ENCODE results near the gene TNPO2.
A peak's percentile ranks its signal among the peaks of the same experiment; 100 is the strongest.
"Not testable (repeated sequence)": the region's sequence is repeated elsewhere in the genome, so short reads cannot be mapped to it uniquely, and the experiment has no call there.

Gene TNPO2

DNA sequence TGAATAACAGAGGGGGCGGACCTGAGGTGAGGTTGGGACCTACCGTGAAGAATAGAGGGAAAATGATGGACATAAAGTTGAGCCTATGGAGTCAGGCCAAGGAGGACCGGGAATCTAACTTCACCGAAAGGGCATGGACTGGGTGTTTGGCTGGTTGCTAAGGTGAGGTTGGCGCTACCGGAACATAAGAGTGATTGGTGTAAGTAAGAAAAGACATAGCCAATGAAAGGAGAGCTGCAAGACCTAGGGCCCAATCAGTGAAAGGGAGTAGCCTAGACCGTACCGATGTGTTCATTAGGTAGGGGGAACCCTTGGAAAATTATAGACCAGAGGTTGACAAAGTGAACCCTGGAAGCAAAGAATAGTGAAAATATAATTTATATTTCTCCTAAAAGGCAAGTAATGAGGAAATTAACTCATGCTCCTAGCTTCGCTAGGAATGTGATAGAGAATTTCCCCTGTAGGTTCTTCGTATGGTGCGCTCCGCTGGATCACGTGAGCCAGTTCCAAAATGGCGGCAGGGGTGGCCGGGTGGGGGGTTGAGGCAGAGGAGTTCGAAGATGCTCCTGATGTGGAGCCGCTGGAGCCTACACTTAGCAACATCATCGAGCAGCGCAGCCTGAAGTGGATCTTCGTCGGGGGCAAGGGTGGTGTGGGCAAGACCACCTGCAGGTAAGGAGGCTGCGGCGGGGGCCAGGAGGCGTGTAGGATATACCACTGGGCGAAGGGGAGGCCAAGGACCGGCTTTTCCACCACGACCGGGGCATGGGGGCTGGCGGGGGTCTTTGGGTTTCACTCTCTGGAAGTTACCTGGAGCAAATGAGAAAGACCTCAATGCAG is 13.5 kb upstream of the TNPO2 start, which contains the start of gene GET3:
TSS of gene GET3 (plus strand) at position 503 of the 840 bp plus-strand sequence. CDS start at position 512, 9 bp downstream.
- peak; percentile 96 for DNase-seq

DNA sequence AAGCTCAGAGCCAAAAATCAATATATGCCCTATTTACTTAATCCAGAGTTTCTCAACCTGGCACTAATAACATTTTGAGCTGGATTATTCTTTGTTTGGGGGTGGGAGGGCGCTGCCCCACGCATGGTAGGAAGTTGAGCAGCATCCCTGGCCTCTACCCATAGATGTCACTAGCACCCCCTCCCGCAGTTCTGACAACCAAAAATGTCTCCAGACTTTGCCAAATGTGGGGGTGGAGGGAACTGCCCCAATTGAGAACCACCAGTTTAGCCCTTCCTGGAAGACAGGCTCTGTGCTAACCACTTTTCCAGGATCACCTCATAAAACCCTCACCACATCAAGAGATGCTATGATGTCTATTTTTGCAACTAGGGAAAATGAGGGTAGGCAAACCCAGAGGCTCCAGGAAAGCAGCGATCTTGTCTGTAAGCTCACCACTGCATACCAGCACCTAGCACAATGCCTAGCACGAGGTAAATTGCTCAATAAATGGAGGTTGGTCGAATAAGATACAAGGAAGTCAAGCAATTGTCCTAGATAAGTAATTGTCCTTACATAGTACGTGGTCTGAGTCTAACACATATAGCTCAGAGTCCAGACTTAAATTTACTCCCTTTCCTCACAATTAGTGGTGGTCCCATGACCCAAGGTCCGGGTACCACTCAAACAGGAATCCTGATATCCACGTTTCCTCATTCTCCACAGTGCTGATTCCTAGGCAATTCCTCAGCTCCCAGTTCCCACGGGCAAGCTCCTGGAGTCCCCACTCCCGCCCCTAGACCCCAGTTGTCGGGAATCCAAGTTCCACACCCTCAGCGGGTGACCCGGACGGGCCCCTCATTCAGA is 9.9 kb upstream of the TNPO2 start:
- DNase-seq, result peak; percentile 54

DNA sequence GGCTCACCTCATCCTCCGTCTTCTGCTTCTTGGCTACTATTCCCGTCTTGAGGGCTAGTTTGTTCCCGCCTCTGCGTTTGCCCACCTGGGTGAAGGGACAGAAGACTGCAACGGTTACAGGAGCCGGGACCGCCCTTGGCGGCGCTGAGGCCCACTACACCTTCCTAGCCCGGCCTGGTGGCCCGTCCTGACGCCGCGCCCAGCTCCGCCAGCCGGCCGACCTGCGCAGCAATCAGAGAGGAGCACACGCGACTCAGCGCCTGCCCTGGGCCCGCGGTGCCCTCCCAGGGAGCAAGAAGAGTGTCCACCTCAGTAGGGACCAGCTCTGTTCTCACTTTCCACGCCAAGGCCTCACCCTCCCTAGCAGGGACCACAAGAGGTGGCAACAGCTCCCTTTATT is 7.6 kb upstream of the TNPO2 start:
- DNase-seq, result no peak

DNA sequence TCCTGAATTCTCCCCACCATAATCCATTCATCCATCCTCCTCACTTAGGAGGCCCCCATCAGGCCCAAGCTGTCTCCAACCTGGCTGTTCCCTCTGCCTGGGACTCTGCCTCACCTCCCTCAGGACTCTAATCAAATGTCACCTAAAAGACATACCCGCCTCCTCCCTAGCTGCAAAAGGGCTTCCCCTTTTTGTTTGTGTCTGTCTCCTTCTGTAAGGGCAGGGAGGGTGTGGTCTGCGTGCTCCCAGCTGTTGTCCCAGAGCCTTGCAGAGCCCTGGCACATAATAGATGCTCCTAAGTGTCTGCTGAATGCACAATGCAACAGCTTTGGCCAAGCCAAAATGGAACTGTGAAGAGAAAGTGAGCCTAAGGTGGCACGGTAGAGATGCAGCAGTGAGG is 6.3 kb upstream of the TNPO2 start:
- DNase-seq, result no peak

DNA sequence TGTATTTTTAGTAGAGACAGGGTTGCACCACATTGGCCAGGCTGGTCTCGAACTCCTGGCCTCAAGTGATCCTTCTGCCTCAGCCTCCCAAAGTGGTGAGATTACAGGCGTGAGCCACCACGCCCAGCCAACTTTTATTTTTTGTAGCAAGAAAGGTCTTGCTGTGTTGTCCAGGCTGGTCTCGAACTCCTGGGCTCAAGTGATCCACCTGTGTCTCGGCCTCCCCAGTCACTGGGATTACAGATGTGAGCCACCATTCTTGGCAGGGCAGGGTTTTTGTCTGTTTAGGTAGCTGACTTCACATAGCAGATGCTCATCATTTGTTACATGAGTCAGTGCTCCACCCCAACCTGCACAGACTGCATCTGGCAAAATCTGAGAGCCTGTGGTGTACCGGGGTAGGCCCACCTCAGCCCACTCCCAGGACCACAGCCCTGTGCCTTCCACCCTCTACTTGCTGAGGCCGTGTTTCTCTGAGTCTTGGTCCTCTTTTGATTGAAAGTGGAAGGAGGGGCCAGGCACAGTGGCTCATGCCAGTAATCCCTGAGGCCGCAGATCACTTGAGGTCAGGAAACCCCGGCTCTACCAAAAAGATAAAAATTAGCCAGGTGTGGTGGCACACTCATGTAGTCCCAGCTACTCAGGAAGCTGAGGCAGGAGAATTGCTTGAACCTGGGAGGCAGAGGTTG is 4.2 kb upstream of the TNPO2 start:
- no peak for DNase-seq

DNA sequence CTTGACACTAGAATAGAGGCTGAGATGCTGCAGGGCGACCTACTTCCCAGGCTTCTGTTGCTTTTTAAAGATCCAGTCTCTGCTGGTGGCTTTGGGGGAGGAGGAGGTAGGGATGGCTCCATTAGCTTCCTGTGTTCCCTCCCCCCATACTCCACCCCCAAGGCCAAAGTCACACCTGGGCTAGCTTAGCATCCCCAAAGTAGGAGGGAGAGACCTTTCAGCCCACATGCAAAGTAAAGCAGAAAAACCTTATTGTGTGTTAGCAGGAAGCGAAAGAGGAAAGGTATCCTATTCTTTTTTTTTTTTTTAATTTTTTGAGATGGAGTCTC is 3.2 kb upstream of the TNPO2 start:
- no peak for DNase-seq

DNA sequence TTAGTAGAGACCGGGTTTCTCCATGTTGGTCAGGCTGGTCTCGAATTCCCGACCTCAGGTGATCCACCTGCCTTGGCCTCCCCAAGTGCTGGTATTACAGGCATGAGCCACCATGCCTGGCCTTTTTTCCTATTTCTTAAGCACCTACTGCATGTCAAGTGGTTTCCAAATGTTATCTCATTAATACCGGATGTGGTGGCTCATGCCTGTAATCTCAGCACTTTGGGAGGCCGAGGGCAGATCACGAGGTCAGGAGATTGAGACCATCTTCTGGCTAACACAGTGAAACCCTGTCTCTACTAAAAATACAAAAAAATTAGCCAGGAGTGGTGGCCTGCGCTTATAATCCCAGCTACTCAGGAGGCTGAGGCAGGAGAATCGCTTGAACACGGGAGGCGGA is 1.9 kb upstream of the TNPO2 start:
- DNase-seq, result not testable (repeated sequence)

DNA sequence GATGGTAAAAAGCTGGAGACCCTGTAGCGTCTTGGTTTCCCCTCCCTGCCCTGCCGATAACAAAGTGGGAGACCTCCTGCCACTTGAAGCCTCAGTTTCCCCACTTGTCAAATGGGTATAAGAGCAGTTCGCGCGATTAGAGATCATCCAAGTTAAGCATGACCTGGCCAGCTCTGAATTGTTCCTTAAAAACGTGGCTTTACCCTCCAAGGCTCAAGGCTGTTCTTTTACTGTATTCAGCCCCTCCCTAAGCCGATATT is 421 bp downstream of the TNPO2 start:
- DNase-seq, result no peak

DNA sequence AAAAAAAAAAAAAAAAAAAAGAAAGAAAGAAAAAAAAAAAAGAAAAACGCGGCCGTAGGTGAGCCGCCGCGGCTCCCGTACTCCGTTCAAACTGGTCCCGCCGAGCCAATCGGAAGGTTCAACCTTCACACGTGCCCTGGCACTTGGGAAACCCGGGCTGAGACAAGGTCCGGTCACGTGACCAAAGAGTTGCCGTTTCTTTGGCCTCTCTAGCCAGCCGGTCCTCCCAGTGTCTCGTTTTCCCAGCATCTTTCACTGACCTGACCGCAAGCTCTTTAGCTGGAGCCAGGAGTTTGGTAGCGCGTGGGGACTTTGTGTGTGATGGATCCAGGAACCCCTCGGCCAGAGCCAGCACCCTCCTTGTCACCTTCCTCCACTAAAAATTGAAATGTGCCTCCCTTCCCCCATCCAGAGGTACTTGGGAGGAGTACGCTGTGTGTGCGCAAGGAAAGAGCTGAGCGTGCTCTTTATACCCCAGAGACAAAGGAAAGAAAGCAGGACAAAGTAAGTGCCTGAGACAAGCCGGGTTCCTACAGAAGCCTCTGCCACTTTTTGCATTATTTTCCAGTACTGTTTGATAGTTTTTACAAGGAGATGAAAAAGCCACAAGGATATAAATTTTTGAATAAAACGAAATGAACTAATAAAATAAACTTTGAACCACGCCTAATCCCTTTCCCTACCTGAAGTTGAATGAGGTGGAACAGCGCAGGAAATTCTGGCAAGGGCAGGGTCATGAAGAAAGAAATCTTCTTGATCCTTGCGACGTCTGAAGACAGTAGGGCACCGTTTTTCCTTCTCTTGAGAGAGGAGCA is 959 bp downstream of the TNPO2 start:
- peak; percentile 98 for DNase-seq

DNA sequence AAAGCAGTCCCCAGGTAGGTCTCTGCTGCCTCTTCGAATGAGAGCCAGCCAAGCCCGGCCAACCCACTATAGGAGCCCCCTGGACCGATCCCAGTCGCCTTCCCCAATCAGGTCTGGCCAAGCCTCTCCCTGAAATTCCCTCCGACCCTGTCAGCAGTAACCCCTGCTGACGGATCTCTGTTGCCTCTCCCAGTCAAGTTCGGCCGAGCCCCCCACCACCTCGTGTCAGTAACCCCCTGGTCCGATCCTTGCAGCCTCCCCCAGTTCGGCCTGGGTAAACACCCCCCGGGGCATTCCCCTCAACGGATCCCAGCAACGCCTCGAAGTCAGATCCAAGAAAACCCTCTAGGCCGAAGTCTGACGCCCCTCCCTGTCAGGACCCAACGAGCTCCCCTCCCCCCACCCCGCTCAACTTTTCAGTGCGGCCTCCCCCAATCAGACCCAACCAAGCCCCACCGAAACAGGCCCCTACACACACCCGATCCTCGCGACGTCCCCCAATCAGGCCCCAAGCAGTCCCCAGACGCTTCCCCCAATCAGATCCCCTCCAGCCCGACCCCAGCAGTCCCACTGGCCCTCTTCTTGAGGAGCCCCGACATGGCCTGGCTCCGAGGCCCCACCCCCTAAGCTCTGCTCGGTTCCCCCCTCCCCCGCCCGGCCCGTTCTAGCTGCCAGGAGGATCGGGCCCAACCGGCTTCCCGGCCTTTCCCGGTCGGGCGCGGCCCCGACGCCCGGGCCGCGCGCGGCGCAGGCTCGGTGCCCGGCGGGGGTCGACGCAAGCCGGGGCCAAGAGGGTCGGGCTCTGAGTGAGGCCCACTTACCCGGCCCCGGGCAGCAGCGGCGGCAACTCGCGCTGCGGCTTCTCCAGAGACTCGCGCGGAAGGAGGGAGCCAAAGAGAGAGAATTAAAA is 1.8 kb downstream of the TNPO2 start:
- DNase-seq, result peak; percentile 87

DNA sequence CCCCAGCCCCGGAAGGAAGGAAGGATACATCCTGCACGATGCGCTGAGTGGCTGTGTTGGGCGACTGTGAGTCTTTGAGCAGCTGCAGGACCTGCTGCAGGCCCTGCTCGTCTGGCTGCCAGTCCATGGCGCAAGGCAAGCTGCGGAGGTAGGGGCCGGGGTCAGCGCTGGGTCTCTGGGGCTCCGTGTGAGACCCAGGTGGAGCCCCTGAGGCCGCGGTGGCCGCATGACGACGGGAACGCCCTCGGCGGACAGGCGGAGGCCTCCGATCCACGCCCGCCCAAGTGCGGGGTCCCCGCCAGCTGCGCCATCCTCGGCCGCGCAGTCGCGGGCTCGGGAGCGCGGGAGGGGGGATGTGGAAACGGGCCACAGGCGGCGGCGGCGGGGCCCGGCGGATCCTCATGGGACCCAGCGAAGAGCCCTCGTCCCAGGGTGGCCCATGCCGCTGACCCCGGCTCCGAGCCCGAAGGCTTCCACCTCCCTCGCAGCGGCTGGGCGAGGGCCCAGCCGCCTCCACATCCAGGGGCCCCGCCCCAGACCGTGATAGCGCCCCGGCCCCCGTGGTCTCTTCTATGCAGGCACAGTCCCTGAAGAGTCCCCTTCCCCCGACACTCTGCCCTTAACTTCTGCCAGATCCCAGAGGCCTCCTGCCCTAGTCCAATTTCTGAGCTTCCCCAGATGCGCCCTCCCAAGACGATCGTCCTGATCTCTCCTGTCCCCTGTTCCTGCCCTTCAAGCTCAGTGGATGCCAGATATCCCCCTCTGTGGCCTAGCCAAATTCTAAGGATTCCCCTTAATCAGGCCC is 2.7 kb downstream of the TNPO2 start:
- peak; percentile 39 for DNase-seq

DNA sequence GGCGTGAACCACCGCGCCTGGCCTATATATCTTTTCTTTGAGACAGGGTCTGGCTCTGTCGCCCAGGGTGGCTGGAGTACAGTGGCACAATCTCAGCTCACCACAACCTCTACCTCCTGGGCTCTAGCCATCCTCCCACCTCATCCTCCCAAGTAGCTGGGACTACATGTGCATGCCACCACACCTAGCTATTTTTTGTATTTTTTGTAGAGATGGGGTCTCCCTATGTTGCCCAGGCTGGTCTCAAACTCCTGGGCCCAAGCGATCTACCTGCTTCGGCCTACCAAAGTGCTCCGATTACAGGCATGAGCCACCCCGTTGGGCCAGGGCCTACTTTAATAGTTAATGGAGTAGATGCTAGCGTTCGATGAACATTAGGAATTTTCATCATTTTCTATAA is 3.4 kb downstream of the TNPO2 start:
- DNase-seq, result no peak

DNA sequence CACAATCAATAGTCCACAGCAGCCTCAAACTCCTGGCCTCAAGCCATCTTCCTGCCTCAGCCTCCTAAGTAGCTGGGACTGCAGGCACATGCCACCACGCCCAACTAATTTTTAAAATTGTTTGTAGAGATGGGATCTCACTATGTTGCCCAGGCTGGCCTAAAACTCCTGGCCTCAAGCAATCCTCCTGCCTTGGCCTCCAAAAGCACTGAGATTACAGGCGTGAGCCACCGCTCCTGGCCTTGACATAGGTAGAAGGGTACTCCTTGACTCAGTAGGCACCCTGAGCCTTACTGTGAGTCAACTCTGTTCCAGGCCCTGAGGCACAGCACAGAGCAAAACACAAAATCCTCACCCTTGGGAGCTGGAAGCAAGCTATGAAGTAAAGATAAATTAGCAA is 7.8 kb downstream of the TNPO2 start:
- DNase-seq, result no peak

DNA sequence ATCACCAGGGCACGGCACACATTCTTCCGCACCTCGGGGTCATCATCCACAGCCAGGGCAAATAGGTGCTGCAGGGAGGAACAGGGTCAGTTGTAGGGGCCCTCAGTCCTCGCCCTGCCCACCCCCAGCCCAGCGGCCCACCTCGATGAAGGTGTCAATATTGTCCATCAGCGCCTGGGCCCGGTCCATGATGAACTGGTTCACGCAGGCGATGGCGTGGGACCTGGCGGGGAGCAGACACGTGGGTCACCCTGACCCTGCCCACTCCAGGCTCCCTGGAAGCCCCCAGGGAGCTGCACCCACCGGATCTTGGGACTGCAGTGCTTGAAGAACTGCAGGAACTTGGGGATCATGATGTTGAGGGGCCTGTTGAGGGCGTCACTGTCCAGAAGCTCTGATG is 8.6 kb downstream of the TNPO2 start:
- no peak for DNase-seq

DNA sequence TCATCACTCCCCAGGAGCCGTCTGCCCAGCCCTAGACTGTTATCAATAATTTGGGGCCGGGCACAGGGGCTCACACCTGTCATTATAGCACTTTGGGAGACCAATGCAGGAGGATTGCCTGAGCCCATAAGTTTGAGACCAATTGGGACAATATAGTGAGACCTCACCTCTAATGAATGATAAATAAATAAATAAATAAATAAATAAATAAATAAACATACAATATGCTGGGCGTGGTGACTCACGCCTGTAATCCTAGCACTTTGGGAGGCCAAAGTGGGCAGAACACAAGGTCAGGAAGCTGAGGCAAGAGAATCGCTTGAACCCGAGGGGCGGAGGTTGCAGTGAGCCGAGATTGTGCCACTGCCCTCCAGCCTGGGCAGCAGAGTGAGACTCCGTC is 10.4 kb downstream of the TNPO2 start:
- DNase-seq, result not testable (repeated sequence)

DNA sequence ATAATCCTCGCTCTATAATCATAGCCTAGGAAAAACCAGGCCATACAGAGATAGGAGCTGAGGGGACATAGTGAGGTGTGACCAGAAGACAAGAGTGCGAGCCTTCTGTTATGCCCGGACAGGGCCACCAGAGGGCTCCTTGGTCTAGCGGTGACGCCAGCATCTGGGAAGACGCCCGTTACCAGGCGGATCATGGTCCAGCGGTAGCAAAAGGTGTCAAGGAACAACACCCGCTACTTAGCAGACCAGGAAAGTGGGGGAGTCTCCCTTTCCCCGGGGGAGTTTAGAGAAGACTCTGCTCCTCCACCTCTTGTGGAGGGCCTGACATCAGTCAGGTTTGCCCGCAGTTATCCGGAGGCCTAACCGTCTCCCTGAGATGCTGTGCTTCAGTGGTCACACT is 11.7 kb downstream of the TNPO2 start:
- not testable (repeated sequence) for DNase-seq

DNA sequence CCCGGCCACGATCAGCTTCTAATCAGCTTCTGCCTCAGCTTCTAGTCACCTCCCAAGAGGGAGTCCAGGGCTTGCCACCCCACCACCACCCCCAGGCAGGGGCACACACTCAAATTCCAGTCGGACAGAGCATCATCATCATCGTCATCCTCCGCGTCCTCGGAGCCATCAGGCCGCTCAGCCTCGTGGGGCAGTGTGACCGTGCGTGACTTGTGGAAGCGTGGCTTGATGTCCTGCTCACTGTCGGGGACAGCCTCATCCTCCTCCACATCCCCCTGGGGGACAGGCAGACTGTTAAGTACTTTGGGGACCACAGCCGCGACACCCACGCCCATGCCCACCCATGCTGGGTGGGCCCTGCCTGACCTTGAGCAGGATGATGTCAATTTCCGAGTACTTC is 12.5 kb downstream of the TNPO2 start:
- no peak for DNase-seq

DNA sequence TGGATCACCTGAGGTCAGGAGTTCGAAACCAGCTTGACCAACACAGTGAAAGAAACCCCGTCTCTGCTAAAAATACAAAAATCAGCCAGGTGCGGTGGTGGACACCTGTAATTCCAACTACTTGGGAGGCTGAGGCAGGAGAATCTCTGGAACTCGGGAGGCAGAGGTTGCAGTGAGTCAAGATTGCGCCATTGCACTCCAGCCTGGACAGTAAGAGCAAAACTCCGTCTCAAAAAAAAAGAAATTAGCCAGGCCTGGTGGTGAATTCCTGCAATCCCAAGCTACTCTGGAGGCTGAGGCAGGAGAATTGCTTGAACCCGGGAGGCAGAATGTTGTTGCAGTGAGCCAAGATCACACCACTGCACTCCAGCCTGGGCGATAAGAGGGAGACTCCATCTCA is 15.1 kb downstream of the TNPO2 start:
- no peak for DNase-seq

DNA sequence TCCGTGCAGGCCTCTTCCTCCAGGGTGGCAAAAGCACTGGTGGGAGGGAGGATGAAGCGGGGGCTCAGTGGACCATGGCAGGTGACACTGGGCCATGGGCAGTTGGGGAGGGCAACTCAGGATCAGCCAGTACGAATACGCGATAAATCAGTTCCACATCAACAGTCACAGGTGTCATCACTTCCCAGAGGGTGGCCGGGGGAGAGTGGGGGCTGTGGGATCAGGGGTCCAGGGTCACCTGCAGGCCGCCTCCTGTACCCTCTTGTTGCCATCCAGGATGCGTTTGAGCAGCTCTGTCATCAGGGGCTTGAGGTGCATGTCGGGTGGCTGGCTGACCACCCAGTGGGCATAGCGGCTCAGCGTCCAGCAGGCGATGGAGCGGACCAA is 17.4 kb downstream of the TNPO2 start:
- DNase-seq, result no peak

DNA sequence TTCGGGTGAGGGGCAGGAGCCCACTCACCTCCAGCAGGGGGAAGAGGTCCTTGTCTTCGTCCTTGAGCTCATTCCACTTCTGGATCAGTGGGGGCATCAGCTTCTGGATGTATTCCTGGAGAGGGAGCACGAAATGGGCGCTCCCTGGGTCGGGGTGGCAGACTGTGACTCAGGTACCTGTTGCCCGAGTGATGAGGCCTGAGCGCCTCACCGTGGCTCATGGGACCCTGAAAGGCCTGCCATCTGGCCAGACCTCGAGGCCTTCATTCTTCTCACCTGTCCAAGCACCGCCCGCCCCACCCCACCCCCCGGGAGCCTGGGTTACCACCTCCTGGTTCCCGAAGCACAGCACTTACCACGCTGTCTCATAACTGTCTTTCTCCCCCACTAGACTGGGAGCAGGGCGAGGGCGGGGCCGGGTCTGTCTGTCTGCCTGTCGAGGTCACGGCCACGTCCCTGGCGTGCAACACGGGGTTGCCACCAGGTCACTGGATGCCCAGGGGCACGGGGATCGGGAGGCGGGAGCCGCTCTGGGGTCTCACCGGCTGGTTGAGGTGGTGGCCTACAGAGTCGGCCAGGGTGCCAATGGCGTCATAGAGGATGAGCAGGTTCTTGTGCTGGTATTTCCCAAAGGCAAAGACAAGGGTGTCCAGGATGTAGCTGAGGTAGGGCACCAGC is 17.9 kb downstream of the TNPO2 start:
- DNase-seq, result no peak
